Non-pigmented ciliary epithelial cell (primary cell): ENCODE data around the gene IPO13.

Experiments
- DNase-seq: peaks from one replicate; pipeline ENCODE4 v3.0.0-alpha.2; 2010; ENCODE audit warnings: low read depth

IPO13 gene

DNA sequence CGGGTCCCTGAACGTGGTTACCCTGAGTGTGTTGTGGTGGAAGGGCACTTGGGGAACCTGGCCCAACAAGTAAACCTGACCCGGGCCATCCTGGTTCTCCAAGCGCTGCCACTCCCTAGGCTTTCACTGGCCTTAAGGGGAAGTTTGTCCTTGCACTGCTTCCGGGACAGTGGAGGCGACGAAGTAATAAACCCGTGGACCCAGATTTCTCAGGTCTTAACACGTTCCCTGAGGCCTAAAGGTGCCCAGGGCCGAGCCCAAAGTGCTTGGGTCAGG is 44.4 kb downstream of the IPO13 start:
- DNase-seq: no peak

DNA sequence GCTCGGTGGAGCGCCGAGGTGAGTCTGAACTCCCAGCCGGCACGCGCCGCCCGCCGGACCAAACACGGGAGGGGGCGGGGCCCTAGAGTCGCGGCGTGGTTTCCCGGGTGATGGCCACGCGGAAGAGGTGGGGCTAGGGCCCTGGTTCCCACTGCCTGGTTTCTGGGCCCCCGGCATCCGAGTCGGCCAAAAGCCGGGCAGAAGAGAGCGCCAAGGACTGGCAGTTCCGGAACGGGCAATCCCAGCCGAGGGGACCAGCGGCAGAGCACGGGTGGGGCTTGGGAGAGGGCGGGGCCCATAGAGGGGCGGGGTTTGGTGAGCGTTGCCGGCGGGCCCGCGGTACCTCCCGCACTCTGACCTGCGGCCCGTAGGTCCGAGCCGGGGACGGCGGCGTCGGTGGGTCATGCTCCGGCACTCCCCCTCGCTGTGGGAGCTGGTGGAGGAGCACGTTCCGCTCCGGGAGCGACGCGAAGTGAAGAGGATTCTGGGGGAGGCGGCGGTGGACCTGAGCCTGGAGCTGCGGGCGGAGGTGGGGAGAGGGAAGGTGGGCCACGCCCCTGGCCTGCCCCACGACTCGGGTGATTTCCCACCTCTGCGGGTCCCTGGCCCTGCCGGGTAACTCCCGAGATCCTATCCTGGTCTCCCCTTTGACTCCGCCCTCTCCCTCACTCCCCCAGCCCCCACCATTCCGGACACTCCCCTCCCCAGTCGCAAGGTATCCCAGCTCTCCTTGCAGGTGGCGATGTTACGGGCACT is 44.9 kb downstream of the IPO13 start, which contains the start of gene CCDC24:
TSS of gene CCDC24 (plus strand) at position 124 of the 756 bp plus-strand sequence. CDS start at position 404, 280 bp downstream.
- no peak for DNase-seq

DNA sequence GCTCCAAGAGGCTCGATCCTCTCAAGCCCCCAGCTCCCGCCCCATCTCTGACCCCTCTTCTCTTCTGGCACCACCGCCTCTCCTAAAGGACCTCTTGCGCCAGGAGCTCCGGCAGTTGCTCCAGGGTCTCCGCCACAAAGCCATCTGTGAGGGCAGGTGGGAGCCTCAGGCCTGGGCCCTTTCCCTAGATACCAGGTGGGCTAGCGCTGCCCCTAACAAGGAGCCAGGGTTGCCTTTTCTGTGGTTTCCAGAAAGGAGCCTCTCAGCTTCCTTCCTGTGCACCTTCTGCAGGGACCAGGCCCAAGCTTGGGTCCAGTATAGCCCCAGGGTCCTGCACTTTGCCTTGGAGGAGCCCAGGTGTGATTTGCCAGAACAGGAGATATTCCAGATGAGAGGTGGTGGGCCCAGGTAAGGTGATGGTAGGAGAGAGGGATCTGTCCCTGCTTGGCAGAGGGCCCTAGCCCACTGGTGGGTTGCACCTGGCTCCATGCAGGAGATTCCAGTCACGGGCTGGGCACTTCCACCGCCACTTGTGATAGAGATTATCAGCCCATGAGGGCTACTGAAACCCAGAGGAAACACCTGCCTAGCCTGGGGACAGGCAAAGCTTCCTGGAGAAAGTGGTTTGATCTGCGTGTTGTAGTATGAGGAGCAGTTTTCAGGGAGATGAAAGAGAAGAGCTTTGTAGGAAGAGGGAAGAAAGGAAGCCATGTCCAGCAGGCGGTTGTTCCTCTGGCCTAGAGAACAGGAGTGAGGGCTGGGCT is 45.7 kb downstream of the IPO13 start:
- DNase-seq: no peak

DNA sequence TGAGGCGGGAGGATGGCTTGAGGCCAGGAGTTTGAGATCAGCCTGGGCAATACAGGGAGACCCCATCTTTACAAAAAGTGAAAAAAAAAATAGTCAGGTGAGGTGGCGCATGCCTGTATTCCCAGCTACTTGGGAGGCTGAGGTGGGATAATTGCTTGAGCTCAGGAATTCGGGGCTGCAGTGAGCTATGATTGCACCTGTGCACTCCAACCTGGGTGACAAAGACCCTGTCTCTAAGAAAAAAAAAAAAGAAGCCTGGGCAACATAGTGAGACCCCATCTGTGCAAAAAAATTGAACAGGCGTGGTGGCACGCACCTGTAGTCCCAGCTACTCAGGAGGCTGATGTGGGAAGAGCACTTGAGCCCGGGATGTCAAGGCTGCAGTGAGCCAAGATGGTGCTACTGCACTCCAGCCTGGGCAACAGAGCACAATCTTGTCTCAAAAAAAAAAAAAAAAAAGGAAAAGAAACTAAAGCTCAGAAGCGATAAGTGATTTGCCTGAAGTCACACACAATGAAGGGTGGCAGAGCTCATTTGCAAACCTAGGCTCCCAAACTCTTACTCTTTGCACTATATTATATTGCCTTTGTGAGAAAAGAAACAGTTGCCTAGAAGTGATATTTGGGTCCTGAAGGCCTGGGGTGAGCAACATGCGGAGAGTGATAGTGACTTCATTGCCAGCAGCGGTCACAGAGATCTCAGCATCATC is 46.6 kb downstream of the IPO13 start:
- no peak for DNase-seq

DNA sequence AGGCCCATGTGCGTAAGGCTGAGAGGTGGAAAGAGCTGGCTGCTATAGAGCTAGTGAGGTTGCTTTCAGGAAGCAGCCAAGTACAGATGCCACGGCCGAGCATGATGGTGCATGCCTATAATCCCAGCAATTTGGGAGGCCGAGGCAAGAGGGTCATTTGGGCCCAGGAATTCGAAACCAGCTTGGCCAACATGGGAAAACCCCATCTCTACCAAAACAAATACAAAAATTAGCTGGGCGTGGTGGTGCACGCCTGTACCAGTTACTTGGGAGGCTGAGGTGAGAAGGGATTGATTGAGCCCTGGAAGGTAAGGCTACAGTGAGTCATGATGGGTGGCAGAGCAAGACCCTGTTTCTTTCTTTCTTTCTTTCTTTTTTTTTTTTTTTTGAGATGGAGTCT is 47.3 kb downstream of the IPO13 start:
- no peak for DNase-seq

DNA sequence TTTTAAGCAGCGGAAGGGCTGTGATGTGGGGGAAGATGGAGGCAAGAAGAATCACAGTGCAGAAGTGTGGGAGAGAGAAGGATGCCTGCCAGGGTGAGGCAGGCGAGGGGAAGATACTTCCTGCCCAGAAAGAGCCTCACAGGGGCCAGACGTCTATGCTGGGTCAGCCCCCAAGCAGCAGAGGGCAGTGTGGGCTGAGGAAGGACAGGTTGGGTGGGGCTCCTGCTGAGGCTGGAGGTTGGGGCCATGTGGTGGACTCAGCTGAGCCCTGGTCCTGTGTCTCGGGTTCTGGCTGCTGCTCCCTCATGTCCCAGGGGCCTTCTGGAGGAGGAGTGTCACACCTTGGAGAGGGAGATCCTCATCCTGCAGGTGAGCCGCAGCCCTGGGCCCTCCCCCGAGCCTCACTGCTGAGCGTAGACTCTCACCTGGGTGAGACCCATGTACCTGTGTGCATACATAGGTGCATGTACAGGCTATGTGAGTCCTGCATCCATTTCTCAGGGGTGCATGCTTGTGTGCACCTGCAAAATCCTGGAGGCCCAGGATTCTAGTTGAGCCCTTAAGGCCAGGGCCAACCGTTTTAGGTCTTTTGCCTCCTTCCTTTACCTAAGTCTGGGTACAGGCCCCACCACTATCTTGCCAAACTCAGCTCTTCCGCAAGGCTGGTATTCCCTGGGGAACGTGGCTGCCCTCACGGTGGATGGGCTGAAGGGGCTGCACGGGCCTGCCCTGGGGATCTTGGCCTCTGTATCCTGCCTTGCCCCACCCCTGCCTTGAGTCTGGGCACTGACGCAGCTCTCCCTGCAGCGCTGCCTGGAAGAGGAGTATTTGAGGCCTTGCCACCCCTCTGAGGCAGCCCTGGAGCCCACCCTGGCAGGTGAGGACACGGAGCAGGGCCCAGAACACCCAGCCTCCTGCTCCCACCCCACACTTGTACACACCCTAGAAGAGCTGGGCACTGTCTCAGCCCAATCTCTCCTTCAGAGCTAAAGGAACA is 48.3 kb downstream of the IPO13 start:
- no peak for DNase-seq

DNA sequence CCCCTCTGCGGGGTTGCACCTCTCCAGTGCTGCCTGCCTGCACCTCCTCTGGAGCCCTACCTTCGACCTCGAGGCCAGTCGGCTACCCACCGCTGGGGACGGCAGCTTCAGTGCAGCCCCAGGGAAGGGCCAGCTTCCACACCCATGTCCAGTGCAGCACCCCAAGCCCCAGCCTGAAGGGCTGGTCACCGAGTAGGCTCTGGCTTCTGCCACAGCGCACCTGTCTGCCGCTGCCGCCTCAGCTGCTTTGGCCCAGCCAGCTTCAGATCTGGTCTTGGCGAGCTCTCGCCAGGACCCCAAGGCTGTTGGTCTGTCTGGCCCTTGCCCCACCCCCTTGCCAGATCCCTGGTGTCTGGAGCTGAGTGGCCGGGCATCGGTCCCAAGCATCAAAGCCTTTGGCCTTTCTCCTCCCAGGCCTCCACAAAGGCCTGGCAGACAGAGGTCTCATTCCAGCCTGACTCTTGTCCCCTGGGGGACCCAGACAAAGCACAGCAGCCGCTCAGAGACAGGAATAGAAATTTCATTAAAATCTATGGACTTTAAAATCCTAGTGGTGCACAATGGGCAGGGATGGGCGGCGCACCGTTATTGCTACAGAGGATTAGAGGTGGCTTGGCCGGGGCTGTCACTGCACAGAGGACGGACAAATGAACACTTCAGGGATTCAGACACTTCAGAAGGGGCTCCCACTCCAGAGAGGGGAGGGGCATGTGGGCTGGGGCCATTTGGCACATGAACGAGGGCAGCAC is 49.4 kb downstream of the IPO13 start:
- no peak for DNase-seq

DNA sequence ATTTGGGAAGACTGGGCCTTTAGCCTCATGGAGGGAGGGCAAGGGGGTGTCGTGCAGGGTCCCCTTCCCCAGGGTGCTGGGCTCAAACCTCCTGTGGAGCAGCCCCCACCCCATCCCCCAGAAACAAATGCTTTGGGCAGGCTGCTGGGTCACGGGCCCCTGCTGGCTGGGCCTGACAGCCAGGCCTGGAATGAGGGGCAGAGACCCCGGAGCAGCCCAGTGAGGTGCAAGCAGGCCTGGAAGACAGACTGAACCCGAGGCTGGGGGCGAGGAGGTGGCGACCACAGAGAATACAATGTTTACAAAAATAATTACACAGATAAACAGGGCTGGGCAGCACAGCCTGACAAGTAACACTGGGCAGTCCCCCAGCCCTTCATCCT is 50.0 kb downstream of the IPO13 start:
- DNase-seq: no peak

DNA sequence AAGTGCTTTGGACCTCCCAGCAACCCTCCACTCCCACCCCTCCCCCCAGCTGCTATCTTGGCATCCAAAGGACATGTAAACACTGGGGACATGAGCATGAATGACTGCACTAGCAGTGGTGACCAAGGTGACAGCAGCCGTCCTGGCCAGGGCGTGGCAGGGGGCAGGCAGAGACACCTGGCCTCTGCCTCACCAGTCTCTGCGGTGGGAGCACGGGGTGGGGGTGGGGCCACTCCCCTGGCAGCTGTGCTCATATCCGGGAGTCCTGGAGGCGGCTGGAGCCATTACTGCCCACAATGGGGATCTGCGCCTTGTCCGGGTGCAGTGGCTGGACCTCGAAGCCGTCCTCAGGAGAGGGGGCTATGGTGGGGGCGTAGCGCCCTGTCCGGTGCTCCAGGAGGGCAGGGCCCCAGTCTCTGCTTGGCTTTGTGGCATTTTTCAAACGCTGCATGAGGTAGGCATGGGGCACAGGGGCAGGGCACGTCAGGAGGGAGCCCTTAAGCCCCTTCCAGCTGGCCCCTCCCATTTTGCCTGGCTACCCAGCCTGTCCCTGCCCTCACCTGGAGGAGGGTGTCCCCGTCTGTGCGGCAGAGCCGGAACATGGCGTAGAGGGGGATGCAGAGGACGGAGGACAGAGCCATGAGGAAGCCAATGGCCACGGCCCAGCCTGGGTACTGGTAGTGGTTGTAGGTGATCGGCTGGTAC is 50.7 kb downstream of the IPO13 start:
- DNase-seq: no peak

DNA sequence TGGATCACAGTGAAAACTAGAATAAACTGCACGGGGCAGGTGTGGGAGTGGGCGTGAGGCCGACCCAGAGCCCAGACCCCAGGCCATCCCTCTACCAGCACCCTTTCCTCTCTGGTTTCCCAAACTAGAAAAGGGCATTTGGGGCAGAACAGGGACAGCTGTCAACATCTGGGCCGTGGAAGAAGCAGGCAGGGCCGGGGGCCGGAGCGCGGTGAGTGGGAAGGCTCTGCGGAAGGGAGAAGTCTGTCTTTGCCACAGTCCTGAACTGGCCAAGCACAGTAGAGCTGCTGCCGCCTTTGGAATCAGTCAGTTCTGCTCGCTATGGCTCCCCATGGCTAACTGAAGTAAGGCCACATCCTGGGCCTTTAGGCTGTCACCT is 51.2 kb downstream of the IPO13 start:
- DNase-seq: no peak

DNA sequence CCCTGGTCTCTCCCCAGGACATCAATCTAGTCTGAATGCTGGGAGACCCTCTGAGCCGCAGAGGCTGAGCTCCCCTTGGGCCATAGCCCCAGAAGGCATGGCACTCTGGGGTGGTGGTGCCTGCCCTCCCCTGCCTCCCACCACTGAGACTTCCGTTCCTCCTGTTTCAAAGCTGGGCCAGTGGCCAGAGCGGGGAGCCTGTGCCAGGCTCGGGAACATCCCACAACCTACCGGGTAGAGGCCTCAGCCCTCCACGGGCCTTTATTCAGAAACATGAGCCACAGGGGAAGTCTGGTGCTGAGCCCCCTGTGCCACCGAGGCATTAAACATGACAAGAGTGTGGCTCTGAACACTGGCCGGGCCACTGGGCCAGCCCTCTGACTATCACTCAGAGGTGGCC is 52.7 kb downstream of the IPO13 start:
- DNase-seq: no peak

DNA sequence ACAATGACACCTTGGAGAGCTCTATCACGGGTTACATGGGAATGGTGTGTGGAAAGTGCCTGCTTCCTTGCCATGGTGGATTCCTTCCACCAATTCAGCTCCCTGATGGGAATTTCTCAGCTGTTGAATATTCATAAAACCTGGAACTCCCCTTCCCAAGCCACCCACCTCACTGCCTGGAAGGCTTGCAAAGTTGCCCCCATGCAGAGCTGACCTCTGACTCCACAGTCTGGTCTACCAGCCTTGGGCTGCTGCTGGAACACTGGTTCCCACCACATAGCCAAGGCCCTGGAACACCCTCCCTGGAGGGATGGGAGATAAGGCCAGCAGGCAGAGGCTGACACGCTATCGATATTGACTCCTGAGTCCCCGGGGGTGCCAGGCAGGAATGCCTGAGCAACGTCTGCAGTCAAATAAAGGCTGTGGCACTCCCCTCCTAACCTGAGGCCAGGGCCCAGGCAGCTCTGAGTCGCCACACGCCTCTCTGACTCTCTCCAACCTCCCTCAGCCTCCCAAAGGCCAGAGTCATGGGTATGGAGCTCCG is 53.4 kb downstream of the IPO13 start:
- DNase-seq: no peak

DNA sequence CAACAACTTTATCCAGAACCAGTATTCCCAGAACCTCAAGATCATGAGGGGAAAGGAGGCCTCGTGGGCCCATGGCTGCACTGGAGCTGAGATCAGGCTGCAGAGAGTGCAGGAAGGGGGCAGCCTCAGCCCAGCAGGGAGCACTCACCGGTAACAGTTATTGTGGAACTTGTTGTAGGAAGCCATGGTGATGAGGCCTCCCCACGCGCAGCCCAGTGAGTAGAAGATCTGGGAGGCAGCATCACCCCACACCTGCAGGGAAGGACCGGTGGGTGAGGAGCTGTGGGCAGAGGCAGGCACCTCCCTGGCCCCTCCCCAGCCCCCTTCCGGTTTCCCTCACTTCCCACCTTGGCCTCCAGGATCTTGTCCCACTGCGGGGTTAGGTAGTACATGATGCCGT is 55.4 kb downstream of the IPO13 start:
- no peak for DNase-seq

DNA sequence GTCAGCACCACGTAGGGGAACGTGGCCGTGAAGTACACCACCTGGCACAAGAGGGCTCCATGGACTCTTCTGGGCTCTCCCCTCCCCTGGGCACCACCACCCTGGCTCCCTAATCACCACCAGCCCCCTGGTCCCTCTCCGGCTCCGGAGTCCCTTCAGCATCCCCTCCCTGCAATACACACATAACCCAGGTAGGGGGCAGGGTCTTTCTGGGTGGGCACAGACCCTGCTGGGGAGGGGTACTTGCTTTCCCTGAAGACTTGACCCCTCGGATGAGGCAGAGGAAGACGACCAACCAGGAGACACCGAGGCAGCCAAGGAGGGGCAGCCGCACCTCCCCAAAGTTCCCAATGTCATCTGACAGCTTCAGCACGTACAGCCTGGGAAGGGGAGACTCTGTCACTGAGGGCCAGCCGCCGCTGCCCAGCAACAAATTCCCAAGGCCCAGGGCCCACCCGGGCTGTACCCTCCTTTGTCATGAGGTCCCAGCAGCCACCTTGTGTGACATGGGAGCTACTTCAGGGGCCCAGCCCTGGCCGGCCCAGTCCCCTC is 55.9 kb downstream of the IPO13 start:
- no peak for DNase-seq

DNA sequence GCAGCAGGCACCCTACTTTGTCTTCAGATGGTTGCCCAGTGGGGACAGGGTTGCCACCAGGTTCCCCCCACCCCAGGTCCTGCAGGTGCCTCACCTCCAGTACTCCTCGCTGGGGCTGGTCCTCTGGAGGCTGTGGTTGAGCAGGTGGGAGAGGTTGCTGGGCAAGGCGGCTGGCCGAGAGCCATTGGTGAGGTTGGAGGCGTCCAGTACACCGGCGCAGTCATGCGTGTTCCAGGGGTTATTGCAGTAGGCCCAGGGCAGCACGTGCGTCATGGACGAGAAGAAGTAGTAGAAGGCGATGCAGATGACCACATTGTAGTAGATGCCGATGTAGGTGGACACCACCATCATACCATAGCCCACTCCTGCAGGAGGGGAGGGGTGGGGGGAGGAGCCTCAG is 61.5 kb downstream of the IPO13 start:
- DNase-seq: no peak

DNA sequence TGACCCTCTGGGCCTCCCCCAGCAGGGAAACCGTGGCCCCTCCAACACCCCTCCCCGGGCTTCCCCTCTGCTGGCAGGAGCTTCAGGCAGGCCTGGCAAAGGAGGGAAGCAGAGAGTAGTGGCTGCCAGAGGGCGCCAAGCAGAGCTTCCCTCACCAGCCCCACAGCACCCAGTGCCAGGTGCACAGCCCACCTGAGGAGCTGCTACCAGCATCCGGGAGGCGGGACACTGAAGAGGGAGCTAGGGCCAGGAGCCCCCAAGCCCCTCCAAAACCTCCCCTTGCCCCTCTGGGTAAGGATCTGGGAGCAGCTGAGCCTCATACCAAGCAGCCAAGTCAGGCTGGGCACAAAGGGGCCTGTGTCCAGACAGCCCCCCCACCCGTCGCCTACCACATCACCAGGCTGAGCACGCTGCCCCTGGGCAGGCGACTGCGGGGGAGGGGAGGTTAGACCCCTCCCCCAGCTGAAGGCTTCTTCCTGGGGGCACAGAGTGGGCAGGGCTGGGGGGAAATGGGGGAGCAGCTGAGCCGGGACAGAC is 64.3 kb downstream of the IPO13 start:
- no peak for DNase-seq

DNA sequence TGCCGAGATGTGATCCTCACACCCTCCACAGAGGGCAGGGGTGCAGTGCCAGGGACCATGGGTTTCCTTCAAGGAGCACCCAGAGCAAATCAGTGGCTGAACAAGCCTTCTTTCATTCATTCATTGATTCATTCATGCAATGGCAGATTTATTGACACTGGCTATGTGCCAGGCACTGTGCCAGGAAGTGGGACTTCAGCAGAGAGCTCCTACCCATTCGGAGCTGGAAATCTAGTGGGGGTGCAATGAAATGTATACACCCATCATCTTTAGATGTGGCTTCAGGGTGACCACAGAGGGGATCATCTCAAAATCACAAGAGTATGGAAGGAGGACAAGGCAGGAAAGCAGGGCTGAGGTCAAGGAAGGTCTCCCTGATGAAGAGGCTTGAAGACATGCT is 65.7 kb downstream of the IPO13 start:
- no peak for DNase-seq

DNA sequence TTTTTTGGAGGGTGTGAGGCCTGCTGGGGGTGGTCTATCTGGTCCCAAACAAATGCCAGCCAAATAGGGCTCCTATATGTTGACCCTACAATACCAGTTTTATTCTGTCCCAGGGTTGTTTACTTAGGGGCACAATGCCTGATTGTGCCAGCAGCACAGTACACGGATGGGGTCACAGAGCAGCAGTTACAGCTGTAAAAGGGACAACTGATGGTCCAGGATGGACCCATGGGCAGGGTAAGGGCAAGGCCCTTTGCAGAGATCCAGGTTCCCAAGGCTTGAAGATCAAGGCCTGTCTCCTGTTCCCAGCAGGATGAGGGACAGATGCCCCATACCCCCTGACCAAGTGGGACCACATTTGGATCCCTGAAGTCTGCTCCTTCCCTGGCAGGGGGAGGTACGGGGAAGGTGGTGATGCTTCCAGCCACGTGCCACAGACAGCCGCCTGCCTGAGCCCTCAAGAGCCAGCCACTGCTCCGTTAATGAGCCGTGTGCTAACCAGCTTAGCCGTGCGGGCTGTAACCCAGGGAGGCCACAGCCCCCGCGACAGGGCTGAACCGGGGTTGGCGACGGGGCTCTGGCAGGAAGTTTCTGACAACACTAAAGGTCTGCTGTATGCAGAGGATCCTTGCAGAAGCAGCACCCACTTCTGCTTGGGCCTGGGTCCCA is 66.3 kb downstream of the IPO13 start:
- DNase-seq: no peak

DNA sequence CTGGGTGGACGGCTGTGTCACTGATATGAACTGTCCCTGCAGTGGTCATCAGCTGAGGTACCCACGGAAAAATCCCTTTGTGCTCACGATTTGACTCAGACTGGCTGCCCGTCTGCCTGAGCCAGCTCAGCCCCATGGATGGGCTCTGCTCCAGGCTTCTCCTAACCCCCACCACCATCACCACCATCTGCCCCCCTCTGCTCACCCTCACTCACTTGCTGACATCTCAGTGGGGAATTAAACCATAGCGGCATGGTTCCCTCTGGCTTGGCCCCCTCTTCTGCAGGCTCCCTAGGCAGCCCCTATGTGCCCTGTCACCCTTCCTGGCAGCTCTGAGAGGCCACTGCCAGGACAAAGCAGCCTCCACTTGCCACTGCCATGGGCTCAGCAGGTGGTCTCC is 67.2 kb downstream of the IPO13 start:
- DNase-seq: no peak
